Measurements from ENCODE around the gene PTGES3. TPM values are rescaled to one million over a fixed set of nuclear protein-coding genes. Genes with fewer than 3 reads are reported as not detected.
"Not testable (repeated sequence)": the region's sequence is repeated elsewhere in the genome, so short reads cannot be mapped to it uniquely, and the experiment has no call there.

Gene PTGES3
- total RNA-seq, 2 donors from 2014 or later, result 242 to 303 TPM

DNA sequence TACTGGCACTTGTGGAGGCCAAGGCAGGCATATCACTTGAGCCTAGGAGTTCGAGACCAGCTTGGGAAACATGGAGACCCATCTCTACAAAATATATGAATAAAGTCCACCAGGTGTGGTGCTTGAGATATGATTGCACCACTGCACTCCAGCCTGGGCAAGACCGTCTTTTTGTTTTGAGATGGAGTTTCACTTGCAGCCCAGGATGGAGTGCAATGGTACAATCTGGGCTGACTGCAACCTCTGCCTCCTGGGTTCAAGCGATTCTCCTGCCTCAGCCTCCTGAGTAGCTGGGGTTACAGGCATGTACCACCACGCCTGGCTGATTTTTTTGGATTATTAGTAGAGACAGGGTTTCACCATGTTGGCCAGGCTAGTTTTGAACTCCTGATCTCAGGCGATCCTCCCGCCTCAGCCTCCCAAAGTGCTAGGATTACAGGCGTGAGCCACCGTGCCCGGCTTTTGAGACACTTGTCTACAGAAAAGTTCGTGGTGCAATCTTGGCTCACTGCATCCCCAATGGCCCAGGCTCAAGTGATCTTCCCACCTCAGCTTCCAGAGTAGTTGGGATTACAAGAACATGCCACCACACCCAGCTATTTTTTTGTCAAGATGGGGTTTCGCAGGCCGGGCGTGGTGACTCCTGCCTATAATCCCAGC is 26.0 kb downstream of the PTGES3 start:
- Histone ChIP-seq H3K9ac (ENCODE audit: low read depth in 2 of 2, low read length in 2 of 2) (no peak overlapping the region), H3K36me3 (peaks cover 5% of the 10 kb centered on the region), H3K4me3 (no peak overlapping the region), H3K27me3 (no peaks in the 10 kb centered on the region), H3K4me1 (no peaks in the 10 kb centered on the region), H3K27ac (no peak overlapping the region), H3K9me3 (no peaks in the 10 kb centered on the region)
- intact Hi-C loops (cut with DNase I), result no loop called here
- no peak for TF ChIP-seq CTCF (IDR thresholded peaks at IDR 0.05)
- no peak for DNase-seq

- Histone ChIP-seq H3K27me3 (no peaks in the 10 kb centered on the region), H3K9me3 (no peaks in the 10 kb centered on the region), H3K9ac (ENCODE audit: low read depth in 2 of 2, low read length in 2 of 2) (no peak overlapping the region), H3K27ac (no peak overlapping the region), H3K4me1 (no peaks in the 10 kb centered on the region), H3K4me3 (no peak overlapping the region), H3K36me3 (peaks cover 5% of the 10 kb centered on the region)
- intact Hi-C loops (cut with DNase I), result no loop called here
- DNase-seq, result no peak
- no peak for TF ChIP-seq CTCF (IDR thresholded peaks at IDR 0.05)
Measured at GRCh38 chr12:56661560-56661959, 26.5 kb downstream of the PTGES3 start.

- Histone ChIP-seq H3K27ac (no peak overlapping the region), H3K9me3 (no peaks in the 10 kb centered on the region), H3K9ac (ENCODE audit: low read depth in 2 of 2, low read length in 2 of 2) (no peak overlapping the region), H3K36me3 (no peaks in the 10 kb centered on the region), H3K4me3 (no peak overlapping the region), H3K4me1 (no peaks in the 10 kb centered on the region), H3K27me3 (no peaks in the 10 kb centered on the region)
- TF ChIP-seq CTCF (IDR thresholded peaks at IDR 0.05), result no peak
- DNase-seq, result no peak
- intact Hi-C loops (cut with DNase I), result no loop called here
Measured at GRCh38 chr12:56658921-56659320, 29.2 kb downstream of the PTGES3 start.

- H3K4me1 ChIP-seq, result no peaks in the 10 kb centered on the region
- H3K27ac ChIP-seq, result no peak overlapping the region
- no peak overlapping the region for H3K4me3 ChIP-seq
- no peaks in the 10 kb centered on the region for H3K36me3 ChIP-seq
- H3K9ac ChIP-seq (ENCODE audit: low read depth in 2 of 2, low read length in 2 of 2), result no peak overlapping the region
- H3K9me3 ChIP-seq, result no peaks in the 10 kb centered on the region
- no peak for DNase-seq
- no peak for TF ChIP-seq CTCF (IDR thresholded peaks at IDR 0.05)
- H3K27me3 ChIP-seq, result no peaks in the 10 kb centered on the region
- intact Hi-C loops (cut with DNase I), result no loop called here
Measured at GRCh38 chr12:56657416-56658379, 30.4 kb downstream of the PTGES3 start.

GRCh38 chr12:56653781-56654180 is 34.3 kb downstream of the PTGES3 start:
- H3K27ac ChIP-seq; DNase-seq; H3K36me3 ChIP-seq; intact Hi-C loops (cut with DNase I); H3K4me1 ChIP-seq; H3K27me3 ChIP-seq; H3K4me3 ChIP-seq; H3K9me3 ChIP-seq; H3K9ac ChIP-seq (ENCODE audit: low read depth in 2 of 2, low read length in 2 of 2): not testable (repeated sequence)

GRCh38 chr12:56648023-56648422 is 40.1 kb downstream of the PTGES3 start:
- not testable (repeated sequence) for H3K27me3 ChIP-seq; H3K4me1 ChIP-seq; DNase-seq; H3K36me3 ChIP-seq; H3K9me3 ChIP-seq; H3K27ac ChIP-seq; H3K4me3 ChIP-seq; H3K9ac ChIP-seq (ENCODE audit: low read depth in 2 of 2, low read length in 2 of 2)
- intact Hi-C loops (cut with DNase I), result loop anchor here (10.0 kb wide), 1 partner anchor 77 kb away; the partner anchor contains the start of gene NACA
